ENCODE data around the gene SNCAIP.
"Not testable (repeated sequence)": the region's sequence is repeated elsewhere in the genome, so short reads cannot be mapped to it uniquely, and the experiment has no call there.

SNCAIP gene

DNA sequence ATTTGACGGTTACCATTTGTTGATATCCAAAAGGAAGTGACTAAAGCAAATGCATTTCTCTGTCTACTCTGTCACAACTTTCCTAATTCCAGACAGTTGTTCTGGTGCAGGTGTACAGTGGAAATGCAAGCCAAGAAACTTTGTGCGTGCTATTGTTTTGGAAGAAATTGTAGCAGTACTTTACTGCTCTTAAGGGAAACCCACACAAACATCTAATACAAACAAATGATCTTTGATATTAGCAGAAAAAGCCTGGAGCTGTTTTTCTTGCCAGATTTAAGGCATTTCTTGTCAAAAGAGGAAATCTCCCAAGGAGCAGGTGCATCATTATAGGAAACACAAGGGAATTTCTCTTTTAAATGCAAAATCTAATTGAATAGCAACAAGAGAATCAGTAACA lies 2.0 kb downstream of the SNCAIP start:
- no peak for DNase-seq (ENCODE audit: low read depth in 2 of 2, low spot score in 1 of 2)

DNA sequence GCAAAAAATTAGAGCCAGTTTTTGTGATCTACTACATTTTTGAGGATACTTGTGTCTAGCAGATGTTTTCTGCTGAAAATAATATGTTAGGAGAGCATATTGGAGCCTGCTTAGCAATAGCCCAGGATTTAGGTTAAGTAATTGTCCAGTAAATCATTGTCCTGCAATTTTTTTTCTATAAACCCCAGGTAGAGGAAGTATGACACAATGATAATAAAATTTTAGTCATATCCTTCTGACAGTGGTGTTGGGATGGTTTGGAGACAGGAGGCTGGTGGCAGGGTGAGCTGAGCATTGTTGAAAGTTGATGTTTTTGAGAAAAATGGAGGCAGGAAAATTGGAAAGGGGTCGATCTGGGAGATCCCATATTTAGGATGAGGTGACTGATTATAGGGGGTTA lies 3.5 kb downstream of the SNCAIP start:
- no peak for DNase-seq (ENCODE audit: low read depth in 2 of 2, low spot score in 1 of 2)

GRCh38 chr5:122316656-122317055 lies 4.6 kb downstream of the SNCAIP start:
- no peak for DNase-seq (ENCODE audit: low read depth in 2 of 2, low spot score in 1 of 2)

DNA sequence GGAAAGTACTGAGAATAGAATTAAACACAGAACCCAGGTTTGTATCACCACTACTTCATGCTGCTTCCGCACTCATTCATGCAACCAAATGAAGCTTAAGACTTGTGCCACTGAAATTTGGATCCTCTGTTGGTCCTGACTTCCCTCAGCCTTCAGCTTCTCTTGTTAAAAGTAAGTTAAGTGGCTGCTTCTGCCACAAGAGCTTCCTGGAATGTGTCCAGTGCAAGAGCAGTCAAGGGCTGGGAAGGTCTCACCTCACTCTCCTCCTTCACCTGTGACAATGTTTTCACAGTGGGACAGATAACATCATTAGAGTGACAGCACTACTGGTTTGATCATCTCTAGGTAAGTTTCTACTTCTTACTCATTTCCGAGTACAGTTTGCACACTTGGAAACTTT lies 7.9 kb downstream of the SNCAIP start:
- no peak for DNase-seq (ENCODE audit: low read depth in 2 of 2, low spot score in 1 of 2)

DNA sequence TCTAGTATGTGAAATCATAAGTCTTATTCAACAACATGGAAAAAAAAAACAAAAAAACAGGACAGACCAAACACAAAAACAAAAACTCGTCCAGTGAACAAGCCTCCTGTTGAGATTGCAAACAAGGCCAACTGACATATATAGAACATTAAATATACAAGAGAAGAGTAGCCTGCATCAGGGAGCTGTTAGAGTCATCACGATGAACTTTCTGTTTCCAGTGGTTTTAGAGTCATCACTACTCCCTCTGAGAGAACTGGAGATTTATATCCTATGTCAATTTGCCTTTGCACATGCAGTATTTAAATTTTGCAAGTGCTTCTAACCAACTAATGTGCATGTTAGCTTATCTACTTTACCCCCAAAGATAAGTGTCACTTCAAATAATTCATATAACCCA lies 9.9 kb downstream of the SNCAIP start:
- DNase-seq (ENCODE audit: low read depth in 2 of 2, low spot score in 1 of 2): no peak

GRCh38 chr5:122322801-122323548 lies 10.9 kb downstream of the SNCAIP start:
- no peak for DNase-seq (ENCODE audit: low read depth in 2 of 2, low spot score in 1 of 2)

GRCh38 chr5:122323738-122324137 lies 11.7 kb downstream of the SNCAIP start:
- DNase-seq (ENCODE audit: low read depth in 2 of 2, low spot score in 1 of 2): no peak

DNA sequence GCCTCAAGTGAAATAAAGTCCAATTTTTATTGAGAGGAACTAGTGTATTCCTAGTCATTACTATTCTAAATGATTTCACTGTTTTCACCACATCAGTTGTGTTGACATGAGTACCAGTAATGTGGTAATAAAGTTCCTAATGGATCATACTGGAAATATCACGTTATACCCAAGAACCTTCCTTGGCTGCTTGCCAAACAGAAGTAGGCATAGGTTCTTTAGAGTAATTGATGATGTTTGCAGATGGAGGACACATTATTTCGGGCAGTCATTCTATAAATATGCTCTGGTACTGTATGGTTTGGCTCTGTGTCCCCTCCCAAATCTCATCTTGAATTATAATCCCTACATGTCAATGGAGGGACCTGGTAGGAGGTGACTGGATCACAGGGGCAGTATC lies 15.1 kb downstream of the SNCAIP start:
- no peak for DNase-seq (ENCODE audit: low read depth in 2 of 2, low spot score in 1 of 2)

DNA sequence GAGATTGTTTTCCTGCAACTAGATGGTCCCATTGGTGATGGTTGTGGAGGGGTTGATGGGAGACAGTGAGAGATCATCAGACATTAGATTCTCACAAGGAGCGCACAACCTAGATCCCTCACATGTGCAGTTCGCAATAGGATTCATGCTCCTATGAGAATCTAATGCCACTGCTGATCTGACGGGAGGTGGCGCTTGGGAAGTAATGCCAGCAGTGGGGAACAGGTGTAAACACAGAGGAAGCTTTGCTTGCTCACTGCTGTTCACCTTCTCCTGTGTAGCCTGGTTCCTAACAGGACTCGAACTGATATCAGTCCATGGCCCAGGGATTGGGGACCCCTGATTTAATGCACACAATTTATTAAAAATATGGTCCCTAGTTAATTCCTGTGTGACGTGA lies 18.8 kb downstream of the SNCAIP start:
- no peak for DNase-seq (ENCODE audit: low read depth in 2 of 2, low spot score in 1 of 2)

- DNase-seq (ENCODE audit: low read depth in 2 of 2, low spot score in 1 of 2): no peak
These were observed 20.8 kb downstream of the SNCAIP start for GRCh38 chr5:122332599-122333555.

DNA sequence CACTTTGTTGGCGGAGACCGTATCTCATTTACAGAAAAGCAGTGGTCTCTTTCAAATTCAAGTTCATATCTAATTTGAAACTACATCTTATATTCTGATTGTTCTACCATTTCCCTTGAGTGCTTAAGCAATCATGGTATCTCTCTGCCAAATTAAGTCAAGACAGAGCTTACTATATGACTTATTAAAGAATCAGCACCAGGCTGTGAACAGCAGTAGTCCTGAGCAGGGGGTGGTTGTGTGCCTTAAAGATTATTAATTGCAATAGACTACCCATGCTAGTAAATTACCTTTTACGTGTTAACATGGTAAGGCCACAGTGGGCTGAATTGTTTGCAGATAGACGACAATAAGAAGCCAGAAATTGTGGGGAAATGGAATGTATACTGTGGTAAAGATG lies 21.5 kb downstream of the SNCAIP start:
- no peak for DNase-seq (ENCODE audit: low read depth in 2 of 2, low spot score in 1 of 2)

- no peak for DNase-seq (ENCODE audit: low read depth in 2 of 2, low spot score in 1 of 2)
These were observed 27.6 kb downstream of the SNCAIP start for GRCh38 chr5:122339591-122339990.

DNA sequence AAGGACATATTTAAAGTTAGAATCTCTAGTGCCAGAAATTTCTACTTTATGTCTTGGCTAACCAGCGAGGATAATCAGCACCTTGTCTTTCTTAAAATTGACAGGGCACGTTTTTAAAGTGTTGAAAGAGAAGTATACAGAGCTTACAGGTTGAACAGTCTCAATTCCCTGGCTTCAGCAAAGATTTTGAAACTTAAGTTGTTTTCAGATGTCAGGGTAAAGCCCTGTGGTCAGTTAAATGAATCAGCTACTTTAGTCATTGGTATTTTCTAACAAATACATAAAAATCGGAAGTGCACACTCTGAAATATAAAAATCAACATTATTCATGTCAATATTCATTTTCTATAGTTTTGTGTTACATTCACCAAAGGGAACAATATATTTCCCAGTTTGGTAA lies 29.1 kb downstream of the SNCAIP start:
- no peak for DNase-seq (ENCODE audit: low read depth in 2 of 2, low spot score in 1 of 2)

- DNase-seq (ENCODE audit: low read depth in 2 of 2, low spot score in 1 of 2): no peak
These were observed 30.2 kb downstream of the SNCAIP start for GRCh38 chr5:122342256-122342655.

- DNase-seq (ENCODE audit: low read depth in 2 of 2, low spot score in 1 of 2): no peak
These were observed 35.0 kb downstream of the SNCAIP start for GRCh38 chr5:122346897-122347581.

DNA sequence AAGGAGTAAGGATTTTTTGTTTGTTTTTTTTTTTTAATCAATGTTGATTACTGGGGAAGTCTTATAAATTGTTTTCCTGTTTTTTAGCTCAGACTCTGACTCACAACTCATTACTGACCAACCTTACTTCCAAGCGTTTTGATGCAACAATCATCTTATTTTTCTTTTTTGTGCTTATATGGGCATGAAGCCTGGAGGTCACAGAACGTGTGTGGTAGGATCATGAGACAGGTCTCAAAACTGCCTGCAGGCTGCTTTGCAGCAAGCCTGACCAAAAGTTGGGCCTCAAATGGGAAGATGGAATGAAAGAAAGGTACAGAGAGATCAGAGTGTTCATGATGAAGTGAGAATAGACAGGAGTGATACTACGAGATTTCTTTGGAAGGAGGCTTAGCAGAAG lies 38.5 kb downstream of the SNCAIP start:
- DNase-seq (ENCODE audit: low read depth in 2 of 2, low spot score in 1 of 2): no peak

GRCh38 chr5:122351416-122352157 lies 39.5 kb downstream of the SNCAIP start:
- no peak for DNase-seq (ENCODE audit: low read depth in 2 of 2, low spot score in 1 of 2)

- no peak for DNase-seq (ENCODE audit: low read depth in 2 of 2, low spot score in 1 of 2)
These were observed 40.3 kb downstream of the SNCAIP start for GRCh38 chr5:122352331-122352730.

GRCh38 chr5:122353361-122353760 lies 41.3 kb downstream of the SNCAIP start:
- not testable (repeated sequence) for DNase-seq (ENCODE audit: low read depth in 2 of 2, low spot score in 1 of 2)

DNA sequence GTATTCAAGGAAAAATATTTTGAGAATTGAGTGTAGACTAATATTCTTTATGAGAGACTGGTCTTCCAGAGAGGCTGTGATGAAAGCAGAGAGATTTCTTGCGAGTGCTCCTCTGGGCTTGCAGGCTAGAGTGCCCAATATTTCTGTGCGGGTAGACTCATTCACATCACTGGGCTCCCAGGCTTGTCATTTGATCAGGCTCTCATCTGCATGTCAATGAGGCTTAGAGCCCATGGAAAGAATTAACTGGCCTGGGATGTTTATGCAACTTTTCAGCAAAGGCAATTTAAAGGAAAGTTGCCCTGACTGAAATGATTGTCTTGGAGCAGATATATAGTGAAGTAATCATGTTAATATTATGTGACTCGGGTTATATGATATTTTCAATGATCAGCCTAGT lies 42.3 kb downstream of the SNCAIP start:
- DNase-seq (ENCODE audit: low read depth in 2 of 2, low spot score in 1 of 2): no peak

DNA sequence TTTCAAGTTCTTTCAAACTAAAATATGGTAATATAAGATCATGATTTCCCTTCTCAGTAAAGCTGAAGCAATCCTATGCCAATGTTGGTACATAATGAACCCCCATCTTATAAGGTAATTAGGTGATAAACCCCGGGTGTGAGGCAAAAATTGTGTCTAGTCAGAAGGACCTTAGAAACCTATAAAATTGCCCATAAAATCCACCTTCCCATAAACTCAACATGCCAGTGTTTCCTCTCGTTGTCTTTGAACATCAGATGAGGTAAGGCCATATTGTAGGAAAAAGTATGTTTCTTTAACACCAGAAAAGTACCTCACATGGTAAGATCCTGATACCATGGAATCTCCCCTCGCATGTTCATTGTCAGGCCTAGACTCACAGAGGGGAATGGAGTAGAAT lies 43.3 kb downstream of the SNCAIP start:
- DNase-seq (ENCODE audit: low read depth in 2 of 2, low spot score in 1 of 2): no peak
